ENCODE results near the gene TRPM6. TPM values are rescaled to one million over a fixed set of nuclear protein-coding genes. Genes with fewer than 3 reads are reported as not detected.

Gene TRPM6
- total and polyA plus RNA-seq, 10 donors = 0.05 to 9.9 (median 1.7) TPM

- no peaks in the 10 kb centered on the region for H3K9me3 ChIP-seq
- H3K4me3 ChIP-seq = no peak overlapping the region
- H3K4me1 ChIP-seq = no peaks in the 10 kb centered on the region
- intact Hi-C loops (cut with DNase I; ENCODE audit: low total_unique reads) = no loop called here
- 90 to 97% (median 94%) methylated on average over 2 of the region's 2 CpGs for WGBS, 5 donors
- no peak for DNase-seq
- H3K27me3 ChIP-seq (replicated peaks in 1 of 7) = no peaks in the 10 kb centered on the region
- H3K36me3 ChIP-seq = peaks cover 0 to 7% (median 0%) of the 10 kb centered on the region in 6 donors
- H3K27ac ChIP-seq = no peak overlapping the region
- TF ChIP-seq CTCF (IDR thresholded peaks at IDR 0.05 in 8 of 11, conservative IDR thresholded peaks at IDR 0.05 in 3 of 11) = no peak
- no peak for TF ChIP-seq POLR2AphosphoS5 (IDR thresholded peaks at IDR 0.05)
These were observed 77.5 kb downstream of the TRPM6 start for GRCh38 chr9:74810200-74810599.

GRCh38 chr9:74804018-74804385 lies 83.7 kb downstream of the TRPM6 start:
- DNase-seq = no peak
- TF ChIP-seq CTCF (IDR thresholded peaks at IDR 0.05 in 8 of 11, conservative IDR thresholded peaks at IDR 0.05 in 3 of 11) (no peak), POLR2A (IDR thresholded peaks at IDR 0.05) (no peak), POLR2AphosphoS5 (IDR thresholded peaks at IDR 0.05) (no peak)
- Histone ChIP-seq H3K27me3 (replicated peaks in 1 of 7) (peaks cover 0 to 4% (median 0%) of the 10 kb centered on the region in 7 donors), H3K36me3 (peaks cover 0 to 25% (median 0%) of the 10 kb centered on the region in 6 donors), H3K27ac (no peak overlapping the region), H3K4me1 (no peaks in the 10 kb centered on the region), H3K9me3 (no peaks in the 10 kb centered on the region), H3K4me3 (no peak overlapping the region)
- WGBS, 5 donors = 68 to 80% (median 70%) methylated on average over 2 of the region's 2 CpGs
- intact Hi-C loops (cut with DNase I; ENCODE audit: low total_unique reads) = no loop called here

- Histone ChIP-seq H3K9me3 (no peaks in the 10 kb centered on the region), H3K4me3 (no peak overlapping the region), H3K27ac (no peak overlapping the region), H3K4me1 (no peaks in the 10 kb centered on the region), H3K36me3 (peaks cover 0 to 25% (median 0%) of the 10 kb centered on the region in 6 donors), H3K27me3 (replicated peaks in 1 of 7) (peaks cover 0 to 4% (median 0%) of the 10 kb centered on the region in 7 donors)
- WGBS, 5 donors = 51 to 66% (median 64%) methylated on average over 4 of the region's 4 CpGs
- no peak for DNase-seq
- intact Hi-C loops (cut with DNase I; ENCODE audit: low total_unique reads) = no loop called here
- TF ChIP-seq POLR2AphosphoS5 (IDR thresholded peaks at IDR 0.05) (no peak), POLR2A (IDR thresholded peaks at IDR 0.05) (no peak), CTCF (IDR thresholded peaks at IDR 0.05 in 8 of 11, conservative IDR thresholded peaks at IDR 0.05 in 3 of 11) (no peak)
These were observed 84.2 kb downstream of the TRPM6 start for GRCh38 chr9:74803376-74804017.

- Histone ChIP-seq H3K9me3 (no peaks in the 10 kb centered on the region), H3K4me3 (no peak overlapping the region), H3K36me3 (peaks cover 0 to 25% (median 0%) of the 10 kb centered on the region in 6 donors), H3K27me3 (replicated peaks in 1 of 7) (peaks cover 0 to 4% (median 0%) of the 10 kb centered on the region in 7 donors), H3K27ac (no peak overlapping the region), H3K4me1 (no peaks in the 10 kb centered on the region)
- TF ChIP-seq POLR2AphosphoS5 (IDR thresholded peaks at IDR 0.05) = no peak
- no peak for TF ChIP-seq CTCF (IDR thresholded peaks at IDR 0.05 in 8 of 11, conservative IDR thresholded peaks at IDR 0.05 in 3 of 11)
- no peak for TF ChIP-seq POLR2A (IDR thresholded peaks at IDR 0.05)
- intact Hi-C loops (cut with DNase I; ENCODE audit: low total_unique reads) = no loop called here
- 89 to 91% (median 90%) methylated on average over 7 of the region's 7 CpGs for WGBS, 5 donors
- DNase-seq = no peak
These were observed 87.5 kb downstream of the TRPM6 start for GRCh38 chr9:74800226-74800625.

Data from spleen (tissue), 11 donors.